Endothelial cell of umbilical vein (primary cell): ENCODE data around the gene ZBTB7C.

Experiments
- EZH2 ChIP-seq: IDR thresholded peaks from 2 replicates; pipeline ENCODE4 v1.6.1; 2012; ENCODE audit warnings: borderline replicate concordance, low read depth, mild to moderate bottlenecking, moderate library complexity, low read length, inconsistent platforms; ENCODE audit not compliant: severe bottlenecking
- TF ChIP-seq, protein P1 (sequence below), 2 donors: IDR thresholded peaks; 1 replicate in 1 of 2; 2 replicates in 1 of 2; pipeline ENCODE4 v1.5.1; 2011; ENCODE audit warnings: low read length in 2 of 2, mild to moderate bottlenecking in 2 of 2, moderate library complexity in 2 of 2, control low read depth in 1 of 2, inconsistent platforms in 1 of 2, low read depth in 1 of 2; ENCODE audit not compliant: insufficient read depth in 1 of 2; ENCODE audit errors: extremely low read depth in 1 of 2
- TF ChIP-seq, protein P2 (sequence below): IDR thresholded peaks from 2 replicates; pipeline ENCODE4 v1.6.1; 2011; ENCODE audit not compliant: insufficient read depth, insufficient read length

DNA sequence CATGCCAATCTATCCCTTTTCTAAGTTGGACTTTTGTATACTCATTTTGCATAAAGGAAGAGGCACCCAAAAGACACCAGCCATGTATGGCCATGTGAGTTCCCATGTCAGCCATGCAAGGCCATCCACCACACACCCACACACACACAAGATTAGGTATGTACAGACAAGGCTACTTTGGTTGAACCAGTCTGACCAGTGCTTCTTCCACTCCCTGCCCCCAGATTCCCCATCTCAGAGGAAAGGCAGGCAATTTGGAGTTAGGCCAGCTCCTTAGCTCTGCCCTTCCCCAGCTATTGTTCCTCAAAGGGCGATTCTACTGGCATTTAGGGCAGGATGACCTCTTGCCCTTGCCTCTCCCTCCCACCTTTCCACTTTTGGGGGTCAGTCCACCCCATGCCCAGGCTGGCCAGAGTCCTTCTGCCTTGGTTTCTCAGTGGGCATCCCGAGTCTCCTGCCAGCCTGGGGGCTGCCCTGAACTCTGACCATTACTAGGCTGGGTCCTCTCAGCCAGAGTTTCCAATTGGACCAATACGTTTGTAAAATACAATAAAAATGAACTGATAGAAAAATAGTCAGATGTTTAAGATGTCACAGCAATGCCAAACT is 101.1 kb downstream of the ZBTB7C start:
- TF ChIP-seq, protein P1, sequence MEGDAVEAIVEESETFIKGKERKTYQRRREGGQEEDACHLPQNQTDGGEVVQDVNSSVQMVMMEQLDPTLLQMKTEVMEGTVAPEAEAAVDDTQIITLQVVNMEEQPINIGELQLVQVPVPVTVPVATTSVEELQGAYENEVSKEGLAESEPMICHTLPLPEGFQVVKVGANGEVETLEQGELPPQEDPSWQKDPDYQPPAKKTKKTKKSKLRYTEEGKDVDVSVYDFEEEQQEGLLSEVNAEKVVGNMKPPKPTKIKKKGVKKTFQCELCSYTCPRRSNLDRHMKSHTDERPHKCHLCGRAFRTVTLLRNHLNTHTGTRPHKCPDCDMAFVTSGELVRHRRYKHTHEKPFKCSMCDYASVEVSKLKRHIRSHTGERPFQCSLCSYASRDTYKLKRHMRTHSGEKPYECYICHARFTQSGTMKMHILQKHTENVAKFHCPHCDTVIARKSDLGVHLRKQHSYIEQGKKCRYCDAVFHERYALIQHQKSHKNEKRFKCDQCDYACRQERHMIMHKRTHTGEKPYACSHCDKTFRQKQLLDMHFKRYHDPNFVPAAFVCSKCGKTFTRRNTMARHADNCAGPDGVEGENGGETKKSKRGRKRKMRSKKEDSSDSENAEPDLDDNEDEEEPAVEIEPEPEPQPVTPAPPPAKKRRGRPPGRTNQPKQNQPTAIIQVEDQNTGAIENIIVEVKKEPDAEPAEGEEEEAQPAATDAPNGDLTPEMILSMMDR (IDR thresholded peaks at IDR 0.05; ENCODE audit: extremely low read depth in 1 of 2, insufficient read depth in 1 of 2, low read depth in 1 of 2, low read length in 2 of 2): no peak
- no peak for TF ChIP-seq EZH2
- TF ChIP-seq, protein P2, sequence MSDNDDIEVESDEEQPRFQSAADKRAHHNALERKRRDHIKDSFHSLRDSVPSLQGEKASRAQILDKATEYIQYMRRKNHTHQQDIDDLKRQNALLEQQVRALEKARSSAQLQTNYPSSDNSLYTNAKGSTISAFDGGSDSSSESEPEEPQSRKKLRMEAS: no peak
